LNCAP (cell line): Measurements from ENCODE around the gene DGKQ.

Source experiments
- TF ChIP-seq, protein P1 (sequence below): fragments of 450-650 bp; IDR thresholded peaks from 2 replicates; pipeline ENCODE4 v1.5.1; 2017; ENCODE audit warnings: mild to moderate bottlenecking

DGKQ gene

GRCh38 chr4:964346-965025 is 8.9 kb downstream of the DGKQ start:
- TF ChIP-seq, protein P1, sequence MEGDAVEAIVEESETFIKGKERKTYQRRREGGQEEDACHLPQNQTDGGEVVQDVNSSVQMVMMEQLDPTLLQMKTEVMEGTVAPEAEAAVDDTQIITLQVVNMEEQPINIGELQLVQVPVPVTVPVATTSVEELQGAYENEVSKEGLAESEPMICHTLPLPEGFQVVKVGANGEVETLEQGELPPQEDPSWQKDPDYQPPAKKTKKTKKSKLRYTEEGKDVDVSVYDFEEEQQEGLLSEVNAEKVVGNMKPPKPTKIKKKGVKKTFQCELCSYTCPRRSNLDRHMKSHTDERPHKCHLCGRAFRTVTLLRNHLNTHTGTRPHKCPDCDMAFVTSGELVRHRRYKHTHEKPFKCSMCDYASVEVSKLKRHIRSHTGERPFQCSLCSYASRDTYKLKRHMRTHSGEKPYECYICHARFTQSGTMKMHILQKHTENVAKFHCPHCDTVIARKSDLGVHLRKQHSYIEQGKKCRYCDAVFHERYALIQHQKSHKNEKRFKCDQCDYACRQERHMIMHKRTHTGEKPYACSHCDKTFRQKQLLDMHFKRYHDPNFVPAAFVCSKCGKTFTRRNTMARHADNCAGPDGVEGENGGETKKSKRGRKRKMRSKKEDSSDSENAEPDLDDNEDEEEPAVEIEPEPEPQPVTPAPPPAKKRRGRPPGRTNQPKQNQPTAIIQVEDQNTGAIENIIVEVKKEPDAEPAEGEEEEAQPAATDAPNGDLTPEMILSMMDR, result no peak

DNA sequence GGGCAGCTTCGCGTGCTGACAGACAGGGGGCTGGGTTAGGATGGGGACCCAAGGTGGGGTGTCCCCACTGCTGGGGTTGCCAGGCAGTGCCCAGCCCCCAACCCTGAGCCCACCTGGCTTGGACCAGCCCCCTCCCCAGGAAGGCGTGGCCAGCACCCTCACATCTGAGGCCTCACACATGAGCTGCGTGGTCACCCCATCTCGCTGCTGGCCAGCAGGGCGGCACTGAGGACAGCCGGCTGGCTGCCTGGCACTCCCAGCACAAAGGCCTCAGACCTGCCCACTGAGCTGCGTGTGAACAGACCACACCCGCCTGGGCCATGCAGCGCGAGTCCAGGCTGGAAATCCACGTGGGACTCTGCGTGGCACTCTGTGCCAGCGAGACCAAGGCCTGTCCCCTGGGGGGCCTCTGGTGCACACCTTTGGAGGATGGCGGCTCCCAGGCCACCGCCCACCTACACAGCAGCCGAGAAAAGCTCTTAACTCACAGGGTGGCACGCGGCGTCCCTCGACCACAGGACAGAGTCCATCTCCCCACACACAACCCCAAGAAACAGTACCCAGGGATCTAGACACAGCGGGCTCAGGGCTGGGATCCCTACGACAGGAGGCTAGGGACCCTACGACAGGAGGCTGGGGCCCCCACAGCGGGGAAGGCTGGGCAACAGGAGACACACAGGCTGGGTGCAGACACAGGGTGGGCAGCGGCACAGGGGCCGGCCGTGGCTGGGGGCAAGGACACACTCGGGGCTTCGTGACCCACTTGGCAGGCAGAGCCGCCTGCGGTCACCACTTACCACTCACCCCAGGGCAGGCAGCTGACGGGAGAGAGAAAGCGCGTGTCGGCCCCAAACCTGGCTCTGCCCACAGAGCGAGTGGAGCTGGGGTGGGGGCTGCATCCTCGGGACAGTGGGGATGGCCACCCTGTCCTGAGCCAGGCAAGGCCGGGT is 9.8 kb downstream of the DGKQ start:
- TF ChIP-seq, protein P1, result no peak

DNA sequence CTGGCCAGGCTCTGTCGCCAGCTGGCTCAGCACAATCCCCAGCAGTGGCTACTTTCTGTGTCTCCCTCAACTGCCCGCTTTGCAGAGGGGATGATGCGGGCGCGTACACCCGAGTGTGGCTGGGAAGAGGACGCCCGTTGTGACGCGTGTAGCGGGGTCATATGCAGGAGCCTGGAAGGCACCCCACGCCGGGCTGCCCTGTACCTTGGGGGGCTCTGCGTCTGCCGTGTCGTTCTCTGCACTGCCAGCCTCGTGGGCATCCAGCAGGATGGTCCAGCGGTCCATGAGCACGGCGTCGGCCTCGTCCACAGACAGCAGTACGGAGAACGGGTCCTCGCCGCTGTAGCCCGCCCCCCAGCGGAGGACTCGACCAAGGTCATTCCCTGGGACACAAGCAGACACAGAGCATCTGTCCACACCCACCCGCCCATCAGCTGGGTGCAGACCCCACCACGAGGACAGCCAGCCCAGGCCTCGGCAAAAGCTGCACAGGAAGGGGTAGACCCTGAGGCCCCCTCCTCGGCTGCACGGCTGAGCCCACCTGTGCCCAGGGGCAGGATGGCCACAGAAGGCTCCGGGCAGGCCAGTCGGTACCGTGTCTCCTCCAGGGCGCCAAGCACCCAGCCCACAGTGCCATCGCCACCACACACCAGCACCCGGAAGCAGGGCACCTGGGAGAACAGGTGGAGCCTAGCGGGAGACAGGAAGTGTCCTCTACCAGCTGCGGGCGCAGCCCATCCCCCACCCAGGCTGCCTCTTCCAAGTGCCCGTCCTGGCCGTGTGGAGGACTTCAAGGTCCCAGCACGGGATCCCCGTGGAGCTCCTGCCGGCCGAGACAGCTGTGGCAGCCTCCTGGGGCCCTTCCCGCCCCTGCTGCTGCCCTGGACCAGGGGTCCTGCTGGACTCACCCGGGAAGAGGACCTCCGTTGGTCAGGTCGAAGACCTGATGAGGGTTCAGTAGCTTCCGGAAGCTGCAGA is 10.8 kb downstream of the DGKQ start:
- TF ChIP-seq, protein P1, result no peak

- TF ChIP-seq, protein P1, result no peak
These were observed 11.8 kb downstream of the DGKQ start for GRCh38 chr4:961351-962230.

DNA sequence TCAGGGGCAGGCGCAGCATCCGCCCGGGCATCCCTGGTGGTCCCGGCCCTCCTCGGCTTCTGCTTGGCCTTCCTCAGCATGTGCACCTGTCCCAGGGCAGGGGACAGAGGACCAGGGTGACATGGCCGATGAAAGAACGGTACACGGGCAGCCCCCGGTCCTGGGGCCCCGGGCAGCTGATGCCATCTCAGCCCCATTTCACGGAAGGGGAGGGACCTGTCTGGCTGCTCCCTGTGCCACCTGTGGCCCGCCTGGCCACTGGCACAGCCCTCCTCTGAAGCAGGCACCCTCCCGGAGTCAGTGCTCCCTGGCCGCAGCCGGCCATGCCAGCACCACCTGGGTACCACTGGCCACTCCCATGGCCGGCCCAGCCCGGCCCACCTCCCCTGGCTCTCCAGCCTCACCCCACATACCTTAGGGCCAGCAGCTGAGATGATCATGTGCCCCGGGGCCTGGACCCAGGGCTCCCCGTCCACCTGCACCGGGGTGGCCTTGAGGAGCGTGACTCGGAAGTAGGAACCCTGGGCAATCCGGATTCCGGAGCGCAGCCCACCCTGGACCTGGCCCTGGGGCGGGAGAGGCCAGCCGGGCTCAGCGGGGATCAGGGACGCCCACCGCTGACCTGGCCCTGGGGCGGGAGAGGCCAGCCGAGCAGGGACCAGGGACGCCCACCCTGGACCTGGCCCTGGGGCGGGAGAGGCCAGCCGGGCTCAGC is 12.6 kb downstream of the DGKQ start:
- TF ChIP-seq, protein P1, result no peak

- TF ChIP-seq, protein P1, result no peak
These were observed 13.2 kb downstream of the DGKQ start for GRCh38 chr4:960140-960635.
